NCI-H524 treated with DMSO at 0.1 percent for 48 hours (cell line): Measurements from ENCODE around the gene GPR63.

Source experiments
- DNase-seq: peaks from one replicate; lab custom pipeline; 2025; lab: John Stamatoyannopoulos, UW

Gene GPR63

DNA sequence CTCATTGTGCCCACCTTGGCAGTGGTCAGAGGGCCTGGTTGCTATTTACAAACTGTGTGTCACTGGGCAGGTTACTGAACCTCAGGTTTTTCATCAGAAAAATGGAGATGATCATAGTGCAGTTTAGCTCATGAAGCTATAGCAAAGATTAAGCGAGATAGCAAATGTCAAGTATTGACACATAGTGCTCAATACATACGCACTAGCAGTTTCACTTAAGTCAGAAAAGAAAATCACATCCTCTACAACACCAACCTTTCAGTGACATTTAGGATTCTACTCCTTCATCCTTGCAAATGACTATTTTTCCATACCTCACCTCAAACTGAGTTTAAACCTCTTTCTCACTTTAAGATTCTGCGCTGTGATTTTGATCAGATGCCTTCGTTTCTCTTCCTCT, 16.2 kb downstream of the GPR63 start:
- DNase-seq = no peak

- DNase-seq = no peak
Measured at GRCh38 chr6:96816301-96816817, 20.9 kb downstream of the GPR63 start.

- DNase-seq = no peak
Measured at GRCh38 chr6:96814625-96815024, 22.7 kb downstream of the GPR63 start.

DNA sequence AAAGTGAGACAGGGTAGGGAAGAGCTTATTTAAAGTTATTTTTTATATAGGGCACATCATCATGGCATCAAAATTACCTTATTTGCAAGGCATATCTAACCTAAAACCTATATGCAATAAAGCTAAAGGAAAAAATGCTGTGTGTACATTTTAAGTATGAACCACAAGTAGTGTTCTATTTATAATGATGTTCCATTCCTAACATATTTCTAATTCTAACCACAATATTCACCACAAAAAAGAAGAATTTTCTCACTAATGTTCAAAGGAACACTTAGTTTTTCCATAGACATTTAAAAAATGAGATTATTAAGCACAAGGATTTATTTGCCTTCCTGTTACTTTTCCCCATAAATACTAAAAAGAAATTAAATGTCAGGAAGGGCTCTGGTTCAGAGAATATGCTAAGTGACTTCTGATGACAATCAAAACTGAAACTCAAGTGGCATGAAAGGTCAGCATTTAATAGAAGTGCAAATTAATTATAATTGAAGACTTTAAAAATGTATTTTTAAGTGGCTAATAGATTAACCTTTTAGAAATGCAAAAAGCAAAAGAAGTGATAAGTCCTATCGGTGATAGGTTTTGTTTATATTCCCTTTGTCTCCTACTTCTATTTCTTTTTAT, 25.1 kb downstream of the GPR63 start:
- no peak for DNase-seq

DNA sequence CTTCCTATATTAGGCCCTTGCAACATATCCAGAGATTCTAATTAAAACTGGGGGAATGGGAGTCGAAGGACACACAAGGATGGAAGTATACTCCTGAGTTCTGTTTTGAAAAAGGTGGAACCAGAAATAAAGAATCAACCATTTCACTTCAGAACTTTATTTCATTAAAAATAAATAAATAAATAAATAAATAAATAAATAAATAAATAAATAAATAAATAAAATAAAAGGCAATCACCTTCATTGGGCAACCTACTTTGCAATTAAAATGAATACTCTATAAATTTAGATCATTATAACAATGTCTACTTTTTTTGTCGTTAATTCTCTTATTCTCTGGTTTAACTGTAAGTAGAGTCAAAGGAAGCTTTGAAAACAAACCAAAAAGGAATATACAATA, 25.6 kb downstream of the GPR63 start:
- no peak for DNase-seq

GRCh38 chr6:96811136-96811535, 26.1 kb downstream of the GPR63 start:
- no peak for DNase-seq

- DNase-seq = no peak
Measured at GRCh38 chr6:96809119-96809518, 28.2 kb downstream of the GPR63 start.

GRCh38 chr6:96803106-96803481, 34.2 kb downstream of the GPR63 start:
- no peak for DNase-seq

DNA sequence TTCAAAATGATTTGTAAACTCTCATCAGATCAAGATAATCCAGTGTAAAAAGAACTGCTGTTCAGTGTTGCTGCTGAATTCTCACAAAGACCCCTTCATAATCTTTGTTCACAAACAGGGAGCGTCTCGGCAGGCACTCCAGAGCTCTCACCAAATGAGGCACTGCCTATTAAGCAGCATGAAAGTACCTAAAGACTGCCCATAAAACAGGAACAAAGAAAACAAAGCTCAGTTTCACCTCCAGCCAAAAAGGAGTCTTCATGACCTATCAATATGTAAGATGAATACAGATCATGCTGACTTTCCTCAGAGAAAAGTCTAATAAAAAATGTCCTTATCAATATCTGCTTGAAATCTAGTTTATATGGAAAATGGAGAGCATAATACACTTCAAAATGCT, 41.8 kb downstream of the GPR63 start:
- DNase-seq = no peak

- no peak for DNase-seq
Measured at GRCh38 chr6:96794980-96795379, 42.3 kb downstream of the GPR63 start.

GRCh38 chr6:96792561-96793190, 44.6 kb downstream of the GPR63 start:
- no peak for DNase-seq

DNA sequence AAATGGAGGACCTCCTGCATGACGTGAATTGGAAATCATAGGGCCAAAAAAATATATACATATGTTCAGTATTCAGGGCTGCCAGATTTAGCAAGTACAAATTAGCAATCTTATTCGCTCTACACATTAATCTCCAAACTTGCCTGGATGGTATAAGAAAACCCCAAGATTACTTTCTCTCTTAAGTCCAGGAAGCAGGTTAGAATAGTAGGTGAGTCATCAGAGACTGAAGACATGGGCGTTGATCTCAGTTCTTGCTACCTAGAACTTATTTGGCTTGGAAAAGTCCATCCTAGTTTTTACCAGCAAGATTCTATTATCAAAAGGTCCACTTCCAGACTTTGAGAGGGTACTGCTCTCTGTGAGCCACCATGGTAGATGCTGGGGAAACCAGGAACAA, 47.4 kb downstream of the GPR63 start:
- no peak for DNase-seq

DNA sequence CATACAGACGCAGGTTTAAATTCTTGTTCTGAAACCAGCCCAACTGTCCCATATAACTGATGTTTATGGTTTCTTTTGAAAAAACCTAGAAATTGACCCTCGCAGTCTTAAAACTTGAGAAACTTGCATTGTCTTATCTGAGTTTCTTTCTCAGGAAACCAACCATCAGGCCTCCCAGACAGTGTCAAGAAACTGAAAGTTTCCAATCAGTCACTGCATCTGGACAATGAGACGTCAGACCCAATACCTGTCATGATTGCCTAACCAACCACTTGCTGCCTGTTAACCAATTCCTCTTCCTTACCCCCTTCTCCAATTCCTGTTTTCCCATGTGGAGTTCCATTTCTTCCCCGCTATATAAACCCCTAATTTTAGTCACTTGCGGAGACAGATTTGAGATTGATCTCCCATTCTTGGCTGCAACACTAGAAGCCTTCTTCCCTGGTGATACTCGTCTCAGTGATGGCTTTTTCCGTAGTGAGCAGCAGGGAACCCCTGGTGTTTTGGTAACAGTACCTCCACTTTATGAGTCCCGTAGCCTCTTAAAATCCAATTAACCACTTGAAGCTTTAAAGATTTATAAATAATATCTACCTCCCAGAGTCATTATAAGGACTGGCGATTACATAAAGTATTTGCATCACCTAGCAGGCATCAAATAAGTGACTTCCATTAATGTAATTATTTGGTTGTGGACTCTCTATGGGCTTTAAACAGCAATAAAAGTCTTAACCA, 49.3 kb downstream of the GPR63 start:
- peak; percentile 91 for DNase-seq

DNA sequence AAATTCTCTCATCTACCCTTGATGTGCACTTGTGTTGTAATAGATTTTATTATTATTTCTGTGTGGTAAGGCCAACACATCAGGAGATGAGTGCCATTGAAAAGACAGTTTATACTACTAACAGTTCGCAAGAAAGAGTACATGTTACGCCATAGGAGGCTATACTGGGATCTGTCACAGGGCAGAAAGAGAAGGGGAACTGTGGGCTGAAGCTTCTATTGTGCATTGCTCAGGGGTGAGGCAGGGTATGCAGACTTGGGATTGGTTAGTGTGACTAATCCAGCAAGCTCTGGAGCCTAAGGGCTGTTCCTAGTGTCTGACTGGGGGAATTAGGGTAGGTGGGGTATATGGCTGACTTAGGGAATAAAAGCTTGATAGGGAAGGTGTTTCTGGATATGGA, 50.9 kb downstream of the GPR63 start:
- no peak for DNase-seq

DNA sequence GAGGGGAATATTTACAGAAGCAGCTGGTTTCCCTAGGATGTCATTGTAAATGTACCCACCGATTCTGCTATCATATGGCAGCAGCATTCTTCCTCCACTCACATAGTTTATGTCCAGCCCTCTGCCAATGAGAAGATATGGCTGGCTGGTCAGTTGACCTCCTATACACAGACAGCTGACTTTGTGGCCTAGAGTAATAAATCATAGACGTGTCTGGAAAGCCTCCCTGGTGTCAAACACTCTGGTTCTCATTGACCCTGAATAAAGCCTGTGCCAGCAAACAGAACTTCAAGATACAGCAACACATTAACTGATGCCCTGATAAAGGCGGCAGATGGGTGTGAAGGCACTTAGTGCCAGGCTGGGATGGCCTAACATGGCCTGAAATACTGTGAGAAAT, 52.6 kb downstream of the GPR63 start:
- DNase-seq = no peak

DNA sequence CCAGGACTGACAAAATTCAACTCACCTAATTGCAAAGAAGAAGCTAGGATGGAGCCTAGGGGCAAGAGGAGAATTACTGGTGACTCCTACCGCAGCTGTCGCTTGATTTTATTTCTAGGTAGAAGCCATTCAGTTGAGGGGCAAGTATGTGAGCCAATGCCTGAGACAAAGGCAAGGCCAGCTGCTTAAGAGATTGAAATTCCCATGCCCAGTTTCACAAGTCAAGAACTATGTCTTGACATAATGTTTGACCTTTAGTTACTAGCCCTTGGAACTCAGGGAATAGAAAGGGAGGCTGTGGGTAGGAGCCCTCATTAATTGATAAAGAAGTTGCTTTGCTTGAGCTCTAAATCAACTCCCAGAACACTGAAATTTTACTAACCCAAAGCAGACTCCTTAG, 54.0 kb downstream of the GPR63 start:
- DNase-seq = no peak

DNA sequence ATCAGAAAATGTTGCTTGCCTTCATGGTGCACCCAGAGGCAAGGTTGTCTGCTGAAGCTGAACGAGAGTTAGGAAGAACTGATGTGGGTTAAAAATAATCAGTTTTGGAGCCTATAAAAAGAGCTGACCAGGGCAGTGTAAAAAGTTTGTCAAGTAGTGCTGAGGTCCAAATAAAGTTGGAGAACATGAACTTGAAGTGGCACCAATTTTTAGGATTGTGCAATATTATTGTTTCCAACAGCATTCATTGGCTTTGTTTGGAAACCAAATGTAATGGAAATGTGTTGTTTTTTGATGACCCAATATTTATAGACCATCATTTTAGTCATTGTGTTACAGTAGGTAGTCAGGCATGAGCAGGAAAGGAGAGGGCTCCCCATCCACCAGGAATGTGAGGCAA, 55.7 kb downstream of the GPR63 start:
- DNase-seq = no peak

DNA sequence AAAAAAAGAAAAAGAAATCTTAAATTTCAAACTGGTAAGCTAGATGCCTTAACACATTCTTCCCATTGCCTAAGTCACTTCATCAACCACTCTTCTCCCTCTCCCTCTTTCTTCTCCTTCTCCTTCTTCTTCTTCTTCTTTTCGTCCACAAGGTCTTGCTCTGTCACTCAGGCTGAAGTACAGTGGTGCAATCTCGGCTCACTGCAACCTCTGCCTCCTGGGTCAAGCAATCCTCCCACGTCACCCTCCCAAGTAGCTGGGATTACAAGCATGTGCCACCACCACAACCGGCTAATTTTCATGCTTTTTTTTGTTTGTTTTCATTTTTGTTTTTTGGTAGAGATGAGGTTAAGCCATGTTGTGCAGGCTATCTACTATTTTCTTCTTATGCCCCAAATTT, 60.2 kb downstream of the GPR63 start:
- DNase-seq = no peak

DNA sequence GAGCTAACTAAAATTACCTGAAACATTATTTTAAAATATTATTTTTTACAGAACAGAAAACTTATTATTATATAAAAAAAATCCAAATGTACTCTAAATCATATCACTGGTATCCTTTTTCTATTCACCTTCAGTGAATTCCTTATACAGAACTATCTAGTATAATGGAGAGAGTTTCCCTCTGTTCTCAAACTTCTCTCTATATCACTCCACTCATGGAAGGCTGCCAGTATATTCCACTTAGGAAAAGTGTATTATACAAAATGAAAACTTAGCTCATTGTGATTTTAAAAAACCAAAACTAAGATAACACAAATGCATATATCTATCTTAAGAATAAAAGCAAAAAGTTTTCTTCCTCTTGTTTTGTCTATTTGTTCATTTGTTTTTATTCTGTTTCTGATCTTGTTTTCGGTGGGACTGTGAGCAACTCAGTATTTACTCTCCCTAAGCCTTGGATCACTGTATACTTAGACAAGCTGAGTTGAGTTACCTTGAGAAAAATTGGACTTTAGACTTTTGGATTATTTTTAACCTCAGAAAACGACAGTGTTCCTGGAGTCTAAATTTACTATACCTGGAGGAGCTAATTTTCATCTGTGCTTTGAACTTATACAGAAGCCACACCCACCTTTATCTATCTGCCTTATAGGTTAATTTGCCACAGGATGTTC, 61.4 kb downstream of the GPR63 start:
- DNase-seq = no peak

GRCh38 chr6:96766769-96767168, 70.5 kb downstream of the GPR63 start:
- no peak for DNase-seq

- no peak for DNase-seq
Measured at GRCh38 chr6:96762599-96762998, 74.7 kb downstream of the GPR63 start.

DNA sequence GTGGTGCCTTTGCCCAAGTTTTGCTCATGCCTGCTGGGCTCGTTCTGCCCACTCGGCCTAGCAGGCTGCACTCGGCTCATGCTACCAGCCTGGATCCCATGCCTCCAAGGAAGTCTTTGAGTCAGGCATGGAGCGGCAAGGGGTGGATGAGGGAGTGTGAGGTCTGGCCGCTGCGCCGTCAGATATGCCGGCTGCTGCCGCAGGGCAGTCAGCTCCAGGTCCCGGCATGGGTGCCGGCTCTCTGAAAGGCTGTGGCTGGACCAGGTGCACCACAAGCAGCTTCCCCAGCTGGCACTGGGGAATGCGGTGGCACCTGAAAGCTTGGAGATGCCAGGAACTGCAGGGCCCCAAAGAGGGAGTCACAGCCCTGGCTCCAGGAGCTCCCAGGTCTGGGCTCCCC, 75.5 kb downstream of the GPR63 start:
- DNase-seq = no peak

GRCh38 chr6:96760153-96760687, 77.1 kb downstream of the GPR63 start:
- DNase-seq = no peak
